ENCODE data around the gene PRG3. TPM values are rescaled to one million over a fixed set of nuclear protein-coding genes. Genes with fewer than 3 reads are reported as not detected.

The PRG3 gene
- total and polyA plus RNA-seq, 8 donors: not detected

- 65 to 76% (median 71%) methylated on average over 9 of the region's 9 CpGs for WGBS, 5 donors
Observed at GRCh38 chr11:57358543-57358961, 22.4 kb downstream of the PRG3 start.

GRCh38 chr11:57357856-57358255 is 23.1 kb downstream of the PRG3 start:
- no peak for TF ChIP-seq EP300 (IDR thresholded peaks at IDR 0.05)
- TF ChIP-seq CTCF (IDR thresholded peaks at IDR 0.05): no peak
- no peak for TF ChIP-seq POLR2A (IDR thresholded peaks at IDR 0.05)
- no peak for TF ChIP-seq POLR2AphosphoS5 (IDR thresholded peaks at IDR 0.05)
- Histone ChIP-seq H3K27ac (peak overlapping the region in 2 of 5 donors; percentile 5 to 29), H3K9me3 (no peaks in the 10 kb centered on the region), H3K27me3 (no peaks in the 10 kb centered on the region), H3K4me1 (peaks cover 0 to 14% (median 5%) of the 10 kb centered on the region in 4 donors), H3K4me3 (no peak overlapping the region), H3K36me3 (no peaks in the 10 kb centered on the region)
- intact Hi-C loops (cut with DNase I; ENCODE audit: low total_unique reads): no loop called here
- 36 to 51% (median 42%) methylated on average over 6 of the region's 6 CpGs for WGBS, 5 donors
- peak in 1 of 2 donors; percentile 37 for DNase-seq

More at GRCh38 chr11:57358543-57358961, 22.4 kb downstream of the PRG3 start:
- no peaks in the 10 kb centered on the region for H3K9me3 ChIP-seq
- H3K4me3 ChIP-seq: no peak overlapping the region
- H3K27me3 ChIP-seq: no peaks in the 10 kb centered on the region
- H3K4me1 ChIP-seq: peaks cover 0 to 14% (median 5%) of the 10 kb centered on the region in 4 donors
- no peak for DNase-seq
- TF ChIP-seq POLR2A (IDR thresholded peaks at IDR 0.05) (no peak), EP300 (IDR thresholded peaks at IDR 0.05) (no peak), CTCF (IDR thresholded peaks at IDR 0.05) (no peak), POLR2AphosphoS5 (IDR thresholded peaks at IDR 0.05) (no peak)
- intact Hi-C loops (cut with DNase I; ENCODE audit: low total_unique reads): no loop called here
- no peak overlapping the region for H3K27ac ChIP-seq
- no peaks in the 10 kb centered on the region for H3K36me3 ChIP-seq

GRCh38 chr11:57357310-57357709 is 23.6 kb downstream of the PRG3 start:
- WGBS, 5 donors: 83 to 88% (median 86%) methylated on average over 3 of the region's 3 CpGs
- Histone ChIP-seq H3K27ac (peak overlapping the region in 2 of 5 donors; percentile 5 to 29), H3K36me3 (no peaks in the 10 kb centered on the region), H3K27me3 (no peaks in the 10 kb centered on the region), H3K4me1 (peaks cover 0 to 14% (median 5%) of the 10 kb centered on the region in 4 donors), H3K4me3 (no peak overlapping the region), H3K9me3 (no peaks in the 10 kb centered on the region)
- no peak for TF ChIP-seq EP300 (IDR thresholded peaks at IDR 0.05)
- no peak for TF ChIP-seq POLR2AphosphoS5 (IDR thresholded peaks at IDR 0.05)
- TF ChIP-seq POLR2A (IDR thresholded peaks at IDR 0.05): no peak
- no peak for TF ChIP-seq CTCF (IDR thresholded peaks at IDR 0.05)
- intact Hi-C loops (cut with DNase I; ENCODE audit: low total_unique reads): no loop called here
- DNase-seq: no peak

- Histone ChIP-seq H3K27me3 (no peaks in the 10 kb centered on the region), H3K27ac (no peak overlapping the region), H3K9me3 (no peaks in the 10 kb centered on the region), H3K4me1 (peaks cover 0 to 14% (median 5%) of the 10 kb centered on the region in 4 donors), H3K4me3 (no peak overlapping the region), H3K36me3 (no peaks in the 10 kb centered on the region)
- no peak for DNase-seq
- WGBS, 5 donors: 69 to 76% (median 75%) methylated on average over 9 of the region's 9 CpGs
- intact Hi-C loops (cut with DNase I; ENCODE audit: low total_unique reads): no loop called here
- TF ChIP-seq CTCF (IDR thresholded peaks at IDR 0.05) (no peak), EP300 (IDR thresholded peaks at IDR 0.05) (no peak), POLR2A (IDR thresholded peaks at IDR 0.05) (no peak), POLR2AphosphoS5 (IDR thresholded peaks at IDR 0.05) (no peak)
Observed at GRCh38 chr11:57356268-57356667, 24.7 kb downstream of the PRG3 start.

Measured in stomach (tissue), 9 donors.